ENCODE data around the gene GDAP1L1. TPM values are rescaled to one million over a fixed set of nuclear protein-coding genes. Genes with fewer than 3 reads are reported as not detected.

GDAP1L1 gene
- polyA plus RNA-seq, 4 donors: 0.54 to 1.5 (median 1.1) TPM; not detected in 1

DNA sequence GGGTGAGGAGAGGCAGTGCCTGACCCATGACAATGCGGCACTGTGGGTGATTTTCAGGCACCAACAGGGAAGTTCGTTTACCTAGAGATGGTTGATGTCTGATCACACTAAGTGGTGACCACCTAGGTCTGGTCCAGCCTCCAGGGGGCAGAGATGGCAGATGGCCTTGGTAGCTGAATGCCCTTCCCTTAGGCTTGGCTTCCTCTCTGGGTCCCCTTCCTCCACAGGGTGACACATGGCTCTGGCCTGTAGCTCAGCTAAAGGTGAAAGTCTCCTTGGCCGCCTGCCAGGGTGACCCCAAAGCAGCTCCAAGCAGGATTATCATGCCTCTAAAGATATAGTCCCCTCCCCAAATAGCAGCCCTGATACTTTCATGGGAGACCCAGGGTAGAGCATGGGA, 6.4 kb downstream of the GDAP1L1 start:
- no peak overlapping the region for H3K27ac ChIP-seq (ENCODE audit: low read depth in 1 of 3, low read length in 2 of 3)
- H3K4me3 ChIP-seq (ENCODE audit: low read depth in 1 of 3, low read length in 3 of 3): no peak overlapping the region
- 65 to 76% (median 72%) methylated on average over 3 of the region's 3 CpGs for WGBS, 3 donors
- H3K9me3 ChIP-seq (ENCODE audit: control insufficient read depth in 2 of 2, insufficient read depth in 1 of 2, low read depth in 1 of 2, low read length in 1 of 2): no peaks in the 10 kb centered on the region
- no peaks in the 10 kb centered on the region for H3K36me3 ChIP-seq (ENCODE audit: control insufficient read depth in 3 of 3, insufficient read depth in 2 of 3, low read depth in 1 of 3, low read length in 3 of 3)
- no peaks in the 10 kb centered on the region for H3K4me1 ChIP-seq (ENCODE audit: control insufficient read depth in 3 of 3, insufficient read depth in 2 of 3, low read depth in 1 of 3, low read length in 2 of 3)
- DNase-seq (peak; percentile 3 to 11), FAIRE-seq (no peak)
- H3K27me3 ChIP-seq (ENCODE audit: control insufficient read depth in 3 of 3, insufficient read depth in 3 of 3, low read length in 3 of 3): peaks cover 0 to 7% (median 0%) of the 10 kb centered on the region in 3 donors

DNA sequence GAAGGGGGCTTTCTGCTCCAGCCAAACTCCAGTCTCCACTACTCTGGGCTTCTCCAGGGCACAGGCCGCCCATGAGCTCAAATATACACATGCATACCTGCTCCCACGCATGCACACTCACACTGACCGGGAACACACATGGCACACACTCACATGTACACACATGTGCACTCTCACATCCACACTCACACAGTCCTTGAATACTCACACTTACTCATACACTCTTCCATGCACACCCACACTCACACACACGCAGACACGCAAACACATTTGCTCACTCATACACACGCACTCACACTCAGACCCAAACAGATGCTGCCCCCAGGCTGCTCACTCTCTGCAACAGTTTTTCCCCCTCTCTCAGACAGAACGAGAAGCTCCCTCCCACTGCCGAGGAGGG, 7.0 kb downstream of the GDAP1L1 start:
- DNase-seq (no peak), FAIRE-seq (no peak)
- Histone ChIP-seq H3K4me3 (ENCODE audit: low read depth in 1 of 3, low read length in 3 of 3) (no peak overlapping the region), H3K4me1 (ENCODE audit: control insufficient read depth in 3 of 3, insufficient read depth in 2 of 3, low read depth in 1 of 3, low read length in 2 of 3) (no peaks in the 10 kb centered on the region), H3K27me3 (ENCODE audit: control insufficient read depth in 3 of 3, insufficient read depth in 3 of 3, low read length in 3 of 3) (peaks cover 0 to 5% (median 0%) of the 10 kb centered on the region in 3 donors), H3K27ac (ENCODE audit: low read depth in 1 of 3, low read length in 2 of 3) (no peak overlapping the region), H3K36me3 (ENCODE audit: control insufficient read depth in 3 of 3, insufficient read depth in 2 of 3, low read depth in 1 of 3, low read length in 3 of 3) (no peaks in the 10 kb centered on the region), H3K9me3 (ENCODE audit: control insufficient read depth in 2 of 2, insufficient read depth in 1 of 2, low read depth in 1 of 2, low read length in 1 of 2) (no peaks in the 10 kb centered on the region)
- 85 to 92% (median 86%) methylated on average over 8 of the region's 8 CpGs for WGBS, 3 donors

DNA sequence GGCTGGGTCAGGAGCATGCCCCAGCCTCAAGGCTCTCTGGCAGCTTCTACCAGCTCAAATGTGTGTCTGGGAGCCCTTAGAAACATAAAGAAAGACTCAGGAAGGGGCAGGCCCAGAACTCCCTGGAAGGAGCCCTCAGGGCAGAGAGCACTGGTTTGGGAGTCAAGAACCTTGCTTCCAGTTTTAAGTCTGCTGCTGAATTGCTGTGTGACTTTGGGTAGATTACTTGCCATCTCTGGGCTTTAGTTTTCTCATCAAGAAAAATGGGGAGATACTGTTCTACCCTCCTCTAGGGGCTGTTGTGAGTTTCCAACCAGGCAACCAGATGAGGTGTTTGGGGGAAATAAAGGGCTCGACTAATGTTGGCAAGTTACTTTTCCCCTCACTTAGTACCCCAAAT, 8.8 kb downstream of the GDAP1L1 start:
- no peak for DNase-seq
- no peaks in the 10 kb centered on the region for H3K4me1 ChIP-seq (ENCODE audit: control insufficient read depth in 3 of 3, insufficient read depth in 2 of 3, low read depth in 1 of 3, low read length in 2 of 3)
- FAIRE-seq: no peak
- 92 to 96% (median 93%) methylated on average over 1 of the region's 1 CpG for WGBS, 3 donors
- H3K27me3 ChIP-seq (ENCODE audit: control insufficient read depth in 3 of 3, insufficient read depth in 3 of 3, low read length in 3 of 3): no peaks in the 10 kb centered on the region
- H3K4me3 ChIP-seq (ENCODE audit: low read depth in 1 of 3, low read length in 3 of 3): no peak overlapping the region
- no peak overlapping the region for H3K27ac ChIP-seq (ENCODE audit: low read depth in 1 of 3, low read length in 2 of 3)
- no peaks in the 10 kb centered on the region for H3K36me3 ChIP-seq (ENCODE audit: control insufficient read depth in 3 of 3, insufficient read depth in 2 of 3, low read depth in 1 of 3, low read length in 3 of 3)
- no peaks in the 10 kb centered on the region for H3K9me3 ChIP-seq (ENCODE audit: control insufficient read depth in 2 of 2, insufficient read depth in 1 of 2, low read depth in 1 of 2, low read length in 1 of 2)

DNA sequence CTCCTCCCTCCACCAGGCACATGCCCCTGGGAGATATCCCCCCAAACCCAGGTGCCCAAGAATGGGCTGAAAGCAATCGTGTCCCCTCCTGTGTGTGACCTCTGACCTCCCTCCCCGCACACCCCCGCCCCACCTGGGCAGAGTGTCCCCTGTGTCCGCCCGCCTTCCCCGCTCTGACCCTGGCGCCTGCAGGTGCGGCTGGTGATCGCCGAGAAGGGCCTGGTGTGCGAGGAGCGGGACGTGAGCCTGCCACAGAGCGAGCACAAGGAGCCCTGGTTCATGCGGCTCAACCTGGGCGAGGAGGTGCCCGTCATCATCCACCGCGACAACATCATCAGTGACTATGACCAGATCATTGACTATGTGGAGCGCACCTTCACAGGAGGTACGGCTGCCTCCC, 9.9 kb downstream of the GDAP1L1 start:
- WGBS, 3 donors: 87 to 90% (median 90%) methylated on average over 21 of the region's 21 CpGs
- no peak for FAIRE-seq
- H3K4me3 ChIP-seq (ENCODE audit: low read depth in 1 of 3, low read length in 3 of 3): no peak overlapping the region
- no peaks in the 10 kb centered on the region for H3K4me1 ChIP-seq (ENCODE audit: control insufficient read depth in 3 of 3, insufficient read depth in 2 of 3, low read depth in 1 of 3, low read length in 2 of 3)
- H3K27ac ChIP-seq (ENCODE audit: low read depth in 1 of 3, low read length in 2 of 3): no peak overlapping the region
- no peaks in the 10 kb centered on the region for H3K9me3 ChIP-seq (ENCODE audit: control insufficient read depth in 2 of 2, insufficient read depth in 1 of 2, low read depth in 1 of 2, low read length in 1 of 2)
- H3K36me3 ChIP-seq (ENCODE audit: control insufficient read depth in 3 of 3, insufficient read depth in 2 of 3, low read depth in 1 of 3, low read length in 3 of 3): no peaks in the 10 kb centered on the region
- no peaks in the 10 kb centered on the region for H3K27me3 ChIP-seq (ENCODE audit: control insufficient read depth in 3 of 3, insufficient read depth in 3 of 3, low read length in 3 of 3)
- no peak for DNase-seq

DNA sequence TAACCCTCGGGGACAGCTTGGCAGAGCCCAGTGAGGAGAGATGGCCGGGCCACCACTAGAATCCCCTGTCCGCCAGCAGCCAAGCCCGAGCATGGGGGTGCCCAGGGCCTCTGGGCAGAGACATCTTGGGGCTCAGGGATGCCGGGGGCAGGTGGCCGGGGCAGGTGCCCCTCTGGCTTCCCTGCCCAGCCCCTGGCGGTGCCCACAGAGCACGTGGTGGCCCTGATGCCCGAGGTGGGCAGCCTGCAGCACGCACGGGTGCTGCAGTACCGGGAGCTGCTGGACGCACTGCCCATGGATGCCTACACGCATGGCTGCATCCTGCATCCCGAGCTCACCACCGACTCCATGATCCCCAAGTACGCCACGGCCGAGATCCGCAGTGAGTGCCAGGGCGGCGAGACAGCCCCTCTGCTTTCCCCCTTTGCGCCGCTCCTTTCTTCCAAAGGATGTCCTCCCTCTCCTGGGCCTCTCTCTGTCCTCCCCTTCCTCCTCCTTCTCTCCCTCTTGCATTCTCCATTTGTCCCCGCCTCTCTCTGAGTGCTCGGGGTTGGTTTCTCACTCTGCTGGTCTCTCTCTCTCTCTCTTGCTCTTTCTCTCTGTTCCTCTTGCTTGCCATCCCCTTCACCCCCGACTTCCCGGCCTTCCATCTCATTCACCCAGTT, 11.2 kb downstream of the GDAP1L1 start:
- H3K4me1 ChIP-seq (ENCODE audit: control insufficient read depth in 3 of 3, insufficient read depth in 2 of 3, low read depth in 1 of 3, low read length in 2 of 3): no peaks in the 10 kb centered on the region
- DNase-seq: no peak
- 88 to 94% (median 89%) methylated on average over 24 to 28 of the region's 28 CpGs for WGBS, 3 donors
- no peak for FAIRE-seq
- H3K9me3 ChIP-seq (ENCODE audit: control insufficient read depth in 2 of 2, insufficient read depth in 1 of 2, low read depth in 1 of 2, low read length in 1 of 2): no peaks in the 10 kb centered on the region
- H3K27ac ChIP-seq (ENCODE audit: low read depth in 1 of 3, low read length in 2 of 3): no peak overlapping the region
- no peaks in the 10 kb centered on the region for H3K27me3 ChIP-seq (ENCODE audit: control insufficient read depth in 3 of 3, insufficient read depth in 3 of 3, low read length in 3 of 3)
- H3K4me3 ChIP-seq (ENCODE audit: low read depth in 1 of 3, low read length in 3 of 3): no peak overlapping the region
- no peaks in the 10 kb centered on the region for H3K36me3 ChIP-seq (ENCODE audit: control insufficient read depth in 3 of 3, insufficient read depth in 2 of 3, low read depth in 1 of 3, low read length in 3 of 3)

DNA sequence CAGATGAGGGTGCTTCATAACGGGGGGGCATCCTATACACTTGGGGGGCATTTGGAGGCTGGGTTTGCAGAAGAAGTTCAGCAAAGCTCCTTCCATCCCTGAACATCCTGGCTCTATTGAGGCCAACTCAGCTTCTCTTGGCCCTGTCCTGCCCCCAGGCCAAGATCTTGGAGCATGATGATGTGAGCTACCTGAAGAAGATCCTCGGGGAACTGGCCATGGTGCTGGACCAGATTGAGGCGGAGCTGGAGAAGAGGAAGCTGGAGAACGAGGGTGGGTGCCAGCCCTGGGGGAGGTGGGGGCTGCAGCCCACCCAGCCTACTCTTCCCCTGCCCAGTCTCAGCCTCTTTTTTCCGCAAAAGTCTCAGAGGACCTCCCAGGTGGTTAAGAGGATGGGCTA, 17.2 kb downstream of the GDAP1L1 start:
- no peaks in the 10 kb centered on the region for H3K27me3 ChIP-seq (ENCODE audit: control insufficient read depth in 3 of 3, insufficient read depth in 3 of 3, low read length in 3 of 3)
- 66 to 75% (median 66%) methylated on average over 5 of the region's 5 CpGs for WGBS, 3 donors
- H3K4me3 ChIP-seq (ENCODE audit: low read depth in 1 of 3, low read length in 3 of 3): no peak overlapping the region
- FAIRE-seq: no peak
- H3K27ac ChIP-seq (ENCODE audit: low read depth in 1 of 3, low read length in 2 of 3): no peak overlapping the region
- H3K4me1 ChIP-seq (ENCODE audit: control insufficient read depth in 3 of 3, insufficient read depth in 2 of 3, low read depth in 1 of 3, low read length in 2 of 3): no peaks in the 10 kb centered on the region
- peaks cover 0 to 2% (median 0%) of the 10 kb centered on the region in 3 donors for H3K36me3 ChIP-seq (ENCODE audit: control insufficient read depth in 3 of 3, insufficient read depth in 2 of 3, low read depth in 1 of 3, low read length in 3 of 3)
- H3K9me3 ChIP-seq (ENCODE audit: control insufficient read depth in 2 of 2, insufficient read depth in 1 of 2, low read depth in 1 of 2, low read length in 1 of 2): peaks cover 0 to 2% of the 10 kb centered on the region in 2 donors
- DNase-seq: no peak

DNA sequence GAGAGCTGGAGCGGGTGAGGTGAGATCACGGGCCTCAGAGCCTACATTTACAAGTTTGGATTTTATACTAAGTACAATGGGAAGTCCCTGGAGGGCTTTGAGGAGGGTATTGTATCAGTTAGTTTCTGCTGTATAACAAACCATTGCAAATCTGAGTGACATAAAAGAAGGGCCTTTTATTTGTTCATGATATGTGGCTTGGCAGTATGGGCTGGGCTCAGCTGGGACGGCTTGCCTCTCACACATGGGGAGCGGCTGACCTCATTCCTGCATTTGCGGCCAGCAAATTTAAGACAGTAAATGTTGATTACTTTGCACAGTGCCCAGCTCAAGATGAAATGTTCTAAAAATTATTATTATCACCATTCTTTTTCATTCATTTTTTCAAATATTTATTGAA, 21.7 kb downstream of the GDAP1L1 start:
- 92 to 95% (median 94%) methylated on average over 5 of the region's 5 CpGs for WGBS, 3 donors

DNA sequence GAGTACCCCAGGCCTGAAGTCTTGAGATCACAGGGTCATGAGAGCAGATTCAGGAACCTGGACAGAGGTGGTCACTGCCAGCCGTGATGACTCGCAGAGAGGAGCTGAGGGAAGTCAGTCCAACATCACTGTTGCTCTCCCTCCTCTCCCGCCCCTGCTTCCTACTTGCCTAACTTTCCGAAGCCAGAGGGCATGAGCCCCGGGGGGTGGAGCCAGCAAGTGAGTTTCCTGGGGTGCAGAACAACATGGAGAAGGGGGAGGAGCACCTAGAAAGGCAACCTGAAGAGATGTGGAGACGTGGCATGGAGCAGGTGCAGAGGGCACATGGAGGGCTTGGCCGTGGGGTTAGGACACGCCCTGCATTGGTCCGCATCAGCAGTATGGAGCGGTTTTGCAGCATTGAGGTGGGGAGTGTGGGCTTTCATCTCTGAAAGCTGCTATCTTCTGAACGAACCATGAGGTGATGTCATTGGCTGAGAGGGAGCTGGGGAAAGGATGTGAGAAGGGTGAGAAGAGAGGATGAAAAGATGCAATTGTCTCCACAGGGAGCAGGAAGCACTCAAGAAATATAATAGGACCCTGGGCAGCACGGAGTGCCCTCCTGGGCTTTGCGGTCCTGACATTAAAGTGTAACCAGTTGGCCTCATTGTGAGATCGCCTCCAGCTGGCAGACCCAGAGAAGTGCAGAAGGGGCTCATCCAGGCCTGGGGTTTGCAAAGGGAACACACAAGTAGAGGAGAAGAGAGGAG, 25.0 kb downstream of the GDAP1L1 start:
- WGBS, 3 donors: 64 to 87% (median 81%) methylated on average over 14 of the region's 14 CpGs
- FAIRE-seq: no peak
- DNase-seq: no peak

More for the DNA sequence above, 21.7 kb downstream of the GDAP1L1 start:
- no peak for DNase-seq
- Histone ChIP-seq H3K36me3 (ENCODE audit: control insufficient read depth in 3 of 3, insufficient read depth in 2 of 3, low read depth in 1 of 3, low read length in 3 of 3) (peaks cover 0 to 8% (median 0%) of the 10 kb centered on the region in 3 donors), H3K27ac (ENCODE audit: low read depth in 1 of 3, low read length in 2 of 3) (no peak overlapping the region), H3K4me3 (ENCODE audit: low read depth in 1 of 3, low read length in 3 of 3) (no peak overlapping the region), H3K4me1 (ENCODE audit: control insufficient read depth in 3 of 3, insufficient read depth in 2 of 3, low read depth in 1 of 3, low read length in 2 of 3) (no peaks in the 10 kb centered on the region), H3K27me3 (ENCODE audit: control insufficient read depth in 3 of 3, insufficient read depth in 3 of 3, low read length in 3 of 3) (no peaks in the 10 kb centered on the region), H3K9me3 (ENCODE audit: control insufficient read depth in 2 of 2, insufficient read depth in 1 of 2, low read depth in 1 of 2, low read length in 1 of 2) (peaks cover 0 to 8% of the 10 kb centered on the region in 2 donors)
- no peak for FAIRE-seq

More for the DNA sequence above, 25.0 kb downstream of the GDAP1L1 start:
- H3K36me3 ChIP-seq (ENCODE audit: control insufficient read depth in 3 of 3, insufficient read depth in 2 of 3, low read depth in 1 of 3, low read length in 3 of 3): peaks cover 0 to 7% (median 0%) of the 10 kb centered on the region in 3 donors
- no peak overlapping the region for H3K27ac ChIP-seq (ENCODE audit: low read depth in 1 of 3, low read length in 2 of 3)
- peaks cover 0 to 8% of the 10 kb centered on the region in 2 donors for H3K9me3 ChIP-seq (ENCODE audit: control insufficient read depth in 2 of 2, insufficient read depth in 1 of 2, low read depth in 1 of 2, low read length in 1 of 2)
- no peaks in the 10 kb centered on the region for H3K4me1 ChIP-seq (ENCODE audit: control insufficient read depth in 3 of 3, insufficient read depth in 2 of 3, low read depth in 1 of 3, low read length in 2 of 3)
- no peak overlapping the region for H3K4me3 ChIP-seq (ENCODE audit: low read depth in 1 of 3, low read length in 3 of 3)
- no peaks in the 10 kb centered on the region for H3K27me3 ChIP-seq (ENCODE audit: control insufficient read depth in 3 of 3, insufficient read depth in 3 of 3, low read length in 3 of 3)
